A549 (cell line): ENCODE data around the gene SLC9A2. TPM values are rescaled to one million over a fixed set of nuclear protein-coding genes. Genes with fewer than 3 reads are reported as not detected.

Source experiments
- ATAC-seq, 2 experiments: fragments of 200-7000 bp in 1 of 2; fragments of >200 bp in 1 of 2; cut with Nextera tagmentation in 1 of 2; cut with Tn5 transposase in 1 of 2; 3 replicates each; pipeline versions ENCODE4 v1.8.0 to v1.9.1; 2018 to 2020; ENCODE audit warnings: mild to moderate bottlenecking in 1 of 2, moderate library complexity in 1 of 2
- CTCF ChIA-PET: fragments of 300-600 bp; sonication (Branson Sonifier 250); formaldehyde crosslinking; extraction: SDS; loops from one replicate; lab custom pipeline; 2021; ENCODE audit warnings: antibody characterized with exemption, inconsistent platforms; lab: Yijun Ruan, JAX
- POLR2A ChIA-PET: fragments of 350-600 bp; formaldehyde crosslinking; extraction: SDS; loops from one replicate; lab custom pipeline; 2021; ENCODE audit warnings: antibody characterized with exemption, inconsistent platforms; lab: Yijun Ruan, JAX
- DNase-seq, 2 experiments: peaks; one replicate each; pipeline versions ENCODE4 v3.0.0 to v3.0.0-alpha.2; 2011 to 2016; ENCODE audit warnings: low read depth in 1 of 2, low spot score in 1 of 2
- FAIRE-seq: peaks from 2 replicates; lab custom pipeline; 2011; peaks lifted over from hg19 to GRCh38; lab: Jason Lieb, UNC
- H3K27ac ChIP-seq, 2 experiments: fragments of >200 bp; sonication (Bioruptor Twin); formaldehyde crosslinking; 3 replicates each; pipeline ENCODE4 v1.5.1; 2016 to 2017
- H3K4me1 ChIP-seq: fragments of >200 bp; sonication (Bioruptor Twin); formaldehyde crosslinking; 3 replicates; pipeline ENCODE4 v1.6.1; 2016
- H3K4me2 ChIP-seq: fragments of >200 bp; sonication (Bioruptor Twin); formaldehyde crosslinking; 3 replicates; pipeline ENCODE4 v1.6.1; 2016
- H3K4me3 ChIP-seq: fragments of >200 bp; sonication (Bioruptor Twin); formaldehyde crosslinking; 3 replicates; pipeline ENCODE4 v1.5.1; 2016
- H3K9me3 ChIP-seq: fragments of >200 bp; sonication (Bioruptor Twin); formaldehyde crosslinking; 3 replicates; pipeline ENCODE4 v1.6.1; 2016
- CEBPB ChIP-seq, 2 experiments: fragments of >200 bp in 1 of 2; sonication (Bioruptor Twin) in 1 of 2; formaldehyde crosslinking in 1 of 2; IDR thresholded peaks; 2 replicates each; pipeline ENCODE4 v1.6.1; 2012 to 2016
- CHD4 ChIP-seq: fragments of 200-600 bp; sonication (generic); IDR thresholded peaks from 2 replicates; pipeline ENCODE4 v1.6.1; 2016; ENCODE audit warnings: antibody characterized with exemption, mild to moderate bottlenecking, borderline replicate concordance
- EHF ChIP-seq: fragments of 250-450 bp; sonication (Bioruptor Pico); IDR thresholded peaks from 2 replicates; pipeline ENCODE4 v1.5.0; 2020; ENCODE audit warnings: mild to moderate bottlenecking
- EHMT2 ChIP-seq: fragments of 200-600 bp; sonication (generic); IDR thresholded peaks from 2 replicates; pipeline ENCODE4 v1.6.1; 2016; ENCODE audit warnings: antibody characterized with exemption, low read depth, mild to moderate bottlenecking, moderate library complexity
- EP300 ChIP-seq, 2 experiments: fragments of >200 bp; sonication (Bioruptor Twin); formaldehyde crosslinking; IDR thresholded peaks; 2 replicates in 1 of 2; 3 replicates in 1 of 2; pipeline ENCODE4 v1.6.1; 2016 to 2017
- FOSL2 ChIP-seq, 2 experiments: fragments of 450-650 bp in 1 of 2; fragments of >200 bp in 1 of 2; sonication (Bioruptor Twin) in 1 of 2; formaldehyde crosslinking; IDR thresholded peaks; 2 replicates each; pipeline versions ENCODE4 v1.5.0 to v1.6.1; 2016 to 2020; ENCODE audit warnings: mild to moderate bottlenecking in 1 of 2, moderate library complexity in 1 of 2
- FOXS1 ChIP-seq: fragments of 250-450 bp; sonication (Bioruptor Pico); IDR thresholded peaks from 2 replicates; pipeline ENCODE4 v1.5.0; 2020; ENCODE audit warnings: mild to moderate bottlenecking, moderate library complexity
- GATA3 ChIP-seq: IDR thresholded peaks from 2 replicates; pipeline ENCODE4 v1.6.1; 2012; ENCODE audit warnings: borderline replicate concordance
- HDAC2 ChIP-seq: fragments of 200-600 bp; sonication (generic); IDR thresholded peaks from 2 replicates; pipeline ENCODE4 v1.6.1; 2016
- HES2 ChIP-seq: fragments of >200 bp; sonication (Bioruptor Twin); formaldehyde crosslinking; IDR thresholded peaks from 2 replicates; pipeline ENCODE4 v1.6.1; 2016
- HEYL ChIP-seq: fragments of 250-450 bp; sonication (Bioruptor Pico); IDR thresholded peaks from 2 replicates; pipeline ENCODE4 v1.8.0; 2021; ENCODE audit warnings: mild to moderate bottlenecking, moderate library complexity
- HOXB13 ChIP-seq: fragments of 250-450 bp; sonication (Bioruptor Pico); IDR thresholded peaks from 2 replicates; pipeline ENCODE4 v1.5.0; 2020; ENCODE audit warnings: low read depth, mild to moderate bottlenecking, moderate library complexity
- JUN ChIP-seq, 2 experiments: fragments of >200 bp; sonication (Bioruptor Twin); formaldehyde crosslinking; IDR thresholded peaks; 2 replicates in 1 of 2; 3 replicates in 1 of 2; pipeline ENCODE4 v1.6.1; 2016 to 2017
- KDM5A ChIP-seq: fragments of 200-600 bp; sonication (generic); IDR thresholded peaks from 2 replicates; pipeline ENCODE4 v1.6.1; 2016; ENCODE audit warnings: antibody characterized with exemption, mild to moderate bottlenecking
- MAZ ChIP-seq: fragments of 150-350 bp; IDR thresholded peaks from 2 replicates; pipeline ENCODE4 v1.6.1; 2014; ENCODE audit warnings: antibody characterized with exemption, low read depth, low read length, borderline replicate concordance
- NFE2L2 ChIP-seq: fragments of 150-350 bp; conservative IDR thresholded peaks from 2 replicates; pipeline ENCODE4 v1.6.1; 2014; ENCODE audit warnings: low read length
- NPAS2 ChIP-seq: fragments of 250-450 bp; sonication (Bioruptor Pico); IDR thresholded peaks from 2 replicates; pipeline ENCODE4 v1.8.0; 2022; ENCODE audit warnings: mild to moderate bottlenecking, moderate library complexity, borderline replicate concordance
- PBX3 ChIP-seq: IDR thresholded peaks from 2 replicates; pipeline ENCODE4 v1.6.1; 2012
- POLR2AphosphoS2 ChIP-seq: conservative IDR thresholded peaks from 2 replicates; pipeline ENCODE4 v1.6.1; 2012; ENCODE audit warnings: low read length, improper control_type of control experiment, inconsistent platforms
- RAD21 ChIP-seq, 2 experiments: fragments of >200 bp in 1 of 2; sonication (Bioruptor Twin) in 1 of 2; formaldehyde crosslinking in 1 of 2; IDR thresholded peaks in 1 of 2; conservative IDR thresholded peaks in 1 of 2; 2 replicates in 1 of 2; 3 replicates in 1 of 2; pipeline ENCODE4 v1.6.1; 2012 to 2018; ENCODE audit warnings: inconsistent platforms in 1 of 2
- RARB ChIP-seq: fragments of 250-450 bp; sonication (Bioruptor Pico); IDR thresholded peaks from 2 replicates; pipeline ENCODE4 v1.8.0; 2021; ENCODE audit warnings: mild to moderate bottlenecking, moderate library complexity
- RCOR1 ChIP-seq: fragments of 150-350 bp; IDR thresholded peaks from 2 replicates; pipeline ENCODE4 v1.6.1; 2014; ENCODE audit warnings: antibody characterized with exemption, low read length, low read depth
- TFCP2L1 ChIP-seq: fragments of 250-450 bp; sonication (Bioruptor Pico); IDR thresholded peaks from 2 replicates; pipeline ENCODE4 v1.5.0; 2021; ENCODE audit warnings: mild to moderate bottlenecking
- TP53 ChIP-seq: fragments of 250-450 bp; sonication (Bioruptor Pico); IDR thresholded peaks from 2 replicates; pipeline ENCODE4 v1.5.0; 2021; ENCODE audit warnings: mild to moderate bottlenecking, moderate library complexity
- ZC3H11A ChIP-seq: fragments of 450-650 bp; IDR thresholded peaks from 2 replicates; pipeline ENCODE4 v1.6.1; 2014; ENCODE audit warnings: antibody characterized with exemption, mild to moderate bottlenecking
- ZNF302 ChIP-seq: fragments of 250-450 bp; sonication (Bioruptor Pico); IDR thresholded peaks from 2 replicates; pipeline ENCODE4 v1.9.0; 2021; ENCODE audit warnings: inconsistent platforms, mild to moderate bottlenecking, moderate library complexity
- ZSCAN20 ChIP-seq: fragments of 250-450 bp; sonication (Bioruptor Pico); IDR thresholded peaks from 2 replicates; pipeline ENCODE4 v1.8.0; 2022; ENCODE audit warnings: mild to moderate bottlenecking, moderate library complexity
- WGBS: methylation state at CpG from one replicate; pipeline ENCODE4 v1.1.6; 2017; ENCODE audit errors: missing lambda C conversion rate; 5-methylcytosine and 5-hydroxymethylcytosine counted together
- polyA plus RNA-seq, 4 experiments: library from polyadenylated mRNA; depleted of rRNA in 3 of 4; stranded (reverse); fragments of >200 nt; fragmentation: RNase III in 1 of 4; extraction: RNeasy Plus Mini Kit Qiagen cat#74134 plus additional on column Dnase treatment in 1 of 4; gene quantifications; 2 replicates in 3 of 4; 3 replicates in 1 of 4; pipeline ENCODE4 v1.2.3, GENCODE V29; 2011 to 2017
- TF ChIP-seq, protein P1 (sequence below): fragments of >200 bp; sonication (Bioruptor Twin); formaldehyde crosslinking; IDR thresholded peaks from 3 replicates; pipeline ENCODE4 v1.5.1; 2016
- TF ChIP-seq, protein P2 (sequence below): fragments of 250-450 bp; sonication (Bioruptor Pico); IDR thresholded peaks from 2 replicates; pipeline ENCODE4 v1.5.0; 2021; ENCODE audit warnings: mild to moderate bottlenecking, moderate library complexity, borderline replicate concordance

The SLC9A2 gene
- polyA plus RNA-seq, 2 of the 4 experiments (the other 2 are of a cell fraction), result 3.0 to 4.1 TPM

GRCh38 chr2:102620332-102620731 is 979 bp downstream of the SLC9A2 start:
- DNase-seq (peak in 1 of 2 experiments; percentile 2), ATAC-seq (no peak), FAIRE-seq (no peak)
- ChIA-PET POLR2A (no interaction called here), CTCF (interaction anchor here (1.1 kb wide), 1 partner anchor 147 kb away, joined by 6 read pairs; the partner anchor contains the start of gene SLC9A4)
- 91% methylated on average over 11 of the region's 11 CpGs for WGBS
- H3K9me3 ChIP-seq, result no peaks in the 10 kb centered on the region
- TF ChIP-seq KDM5A (no peak), EHMT2 (no peak), FOXS1 (CRISPR knock-in tag) (no peak), NPAS2 (CRISPR knock-in tag) (no peak), CHD4 (no peak), ZSCAN20 (no peak), TFCP2L1 (CRISPR knock-in tag) (no peak), CEBPB (IDR thresholded peaks at IDR 0.05) (no peak), MAZ (no peak), HOXB13 (CRISPR knock-in tag) (no peak), ZC3H11A (no peak), EP300 (IDR thresholded peaks at IDR 0.05) (no peak), JUN (IDR thresholded peaks at IDR 0.05) (no peak)
- TF ChIP-seq, protein P1, sequence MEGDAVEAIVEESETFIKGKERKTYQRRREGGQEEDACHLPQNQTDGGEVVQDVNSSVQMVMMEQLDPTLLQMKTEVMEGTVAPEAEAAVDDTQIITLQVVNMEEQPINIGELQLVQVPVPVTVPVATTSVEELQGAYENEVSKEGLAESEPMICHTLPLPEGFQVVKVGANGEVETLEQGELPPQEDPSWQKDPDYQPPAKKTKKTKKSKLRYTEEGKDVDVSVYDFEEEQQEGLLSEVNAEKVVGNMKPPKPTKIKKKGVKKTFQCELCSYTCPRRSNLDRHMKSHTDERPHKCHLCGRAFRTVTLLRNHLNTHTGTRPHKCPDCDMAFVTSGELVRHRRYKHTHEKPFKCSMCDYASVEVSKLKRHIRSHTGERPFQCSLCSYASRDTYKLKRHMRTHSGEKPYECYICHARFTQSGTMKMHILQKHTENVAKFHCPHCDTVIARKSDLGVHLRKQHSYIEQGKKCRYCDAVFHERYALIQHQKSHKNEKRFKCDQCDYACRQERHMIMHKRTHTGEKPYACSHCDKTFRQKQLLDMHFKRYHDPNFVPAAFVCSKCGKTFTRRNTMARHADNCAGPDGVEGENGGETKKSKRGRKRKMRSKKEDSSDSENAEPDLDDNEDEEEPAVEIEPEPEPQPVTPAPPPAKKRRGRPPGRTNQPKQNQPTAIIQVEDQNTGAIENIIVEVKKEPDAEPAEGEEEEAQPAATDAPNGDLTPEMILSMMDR, result no peak
- TF ChIP-seq, protein P2, sequence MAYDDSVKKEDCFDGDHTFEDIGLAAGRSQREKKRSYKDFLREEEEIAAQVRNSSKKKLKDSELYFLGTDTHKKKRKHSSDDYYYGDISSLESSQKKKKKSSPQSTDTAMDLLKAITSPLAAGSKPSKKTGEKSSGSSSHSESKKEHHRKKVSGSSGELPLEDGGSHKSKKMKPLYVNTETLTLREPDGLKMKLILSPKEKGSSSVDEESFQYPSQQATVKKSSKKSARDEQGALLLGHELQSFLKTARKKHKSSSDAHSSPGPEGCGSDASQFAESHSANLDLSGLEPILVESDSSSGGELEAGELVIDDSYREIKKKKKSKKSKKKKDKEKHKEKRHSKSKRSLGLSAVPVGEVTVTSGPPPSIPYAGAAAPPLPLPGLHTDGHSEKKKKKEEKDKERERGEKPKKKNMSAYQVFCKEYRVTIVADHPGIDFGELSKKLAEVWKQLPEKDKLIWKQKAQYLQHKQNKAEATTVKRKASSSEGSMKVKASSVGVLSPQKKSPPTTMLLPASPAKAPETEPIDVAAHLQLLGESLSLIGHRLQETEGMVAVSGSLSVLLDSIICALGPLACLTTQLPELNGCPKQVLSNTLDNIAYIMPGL (CRISPR knock-in tag), result no peak
- H3K27ac ChIP-seq, result no peak overlapping the region; a peak in 1 of 6 replicates
- H3K4me1 ChIP-seq, result peaks cover 7% of the 10 kb centered on the region; the same call in 1 of the 3 replicates
- H3K4me2 ChIP-seq, result peak overlapping the region; percentile 98
- peak overlapping the region; percentile 66; the same call in 2 of the 3 replicates for H3K4me3 ChIP-seq

GRCh38 chr2:102621630-102622029 is 2.3 kb downstream of the SLC9A2 start:
- no peak overlapping the region for H3K4me3 ChIP-seq
- no peak for DNase-seq
- FAIRE-seq, result no peak
- H3K4me2 ChIP-seq, result no peak overlapping the region
- H3K4me1 ChIP-seq, result peaks cover 7% of the 10 kb centered on the region; the same call in 1 of the 3 replicates
- no peaks in the 10 kb centered on the region for H3K9me3 ChIP-seq
- H3K27ac ChIP-seq, result no peak overlapping the region
- CTCF ChIA-PET, result no interaction called here
- ATAC-seq, result no peak
- WGBS, result 54% methylated on average over 4 of the region's 4 CpGs
- TF ChIP-seq HEYL, result no peak
- TF ChIP-seq HES2, result no peak
- no peak for TF ChIP-seq NPAS2 (CRISPR knock-in tag)
- TF ChIP-seq CHD4, result no peak
- no peak for TF ChIP-seq ZNF302 (CRISPR knock-in tag)
- no peak for TF ChIP-seq GATA3
- POLR2A ChIA-PET, result no interaction called here

- no peak for FAIRE-seq
- H3K9me3 ChIP-seq, result no peaks in the 10 kb centered on the region
- ATAC-seq, result no peak
- TF ChIP-seq RCOR1 (no peak), RAD21 (conservative IDR thresholded peaks at IDR 0.05 in 1 of 2, IDR thresholded peaks at IDR 0.05 in 1 of 2) (no peak), HES2 (no peak), EP300 (IDR thresholded peaks at IDR 0.05) (no peak), EHMT2 (no peak), PBX3 (no peak), POLR2AphosphoS2 (no peak), ZC3H11A (no peak), EHF (CRISPR knock-in tag) (no peak), TP53 (no peak), NFE2L2 (no peak), HDAC2 (no peak), RARB (CRISPR knock-in tag) (no peak), FOSL2 (IDR thresholded peaks at IDR 0.05) (no peak), FOSL2 (CRISPR knock-in tag; IDR thresholded peaks at IDR 0.05) (no peak)
- TF ChIP-seq, all 56 proteins: peak for 0
- WGBS, result 69% methylated on average over 3 of the region's 3 CpGs
- H3K27ac ChIP-seq, result no peak overlapping the region
- H3K4me2 ChIP-seq, result no peak overlapping the region
- CTCF ChIA-PET, result no interaction called here
- no peak overlapping the region for H3K4me3 ChIP-seq
- DNase-seq, result no peak
- POLR2A ChIA-PET, result no interaction called here
- peaks cover 7% of the 10 kb centered on the region; the same call in 1 of the 3 replicates for H3K4me1 ChIP-seq
These were observed 3.3 kb downstream of the SLC9A2 start for GRCh38 chr2:102622646-102623045.
